Activated CD4-positive, alpha-beta T cell treated with anti-CD3 and anti-CD28 coated beads, Interleukin-2, amount 50 U/mL, for 4 hours (primary cell): ENCODE data around the gene EXOC4.

Source experiments
- DNase-seq, 2 experiments: peaks; one replicate each; pipeline ENCODE4 v3.0.0-alpha.2; 2020

Gene EXOC4

DNA sequence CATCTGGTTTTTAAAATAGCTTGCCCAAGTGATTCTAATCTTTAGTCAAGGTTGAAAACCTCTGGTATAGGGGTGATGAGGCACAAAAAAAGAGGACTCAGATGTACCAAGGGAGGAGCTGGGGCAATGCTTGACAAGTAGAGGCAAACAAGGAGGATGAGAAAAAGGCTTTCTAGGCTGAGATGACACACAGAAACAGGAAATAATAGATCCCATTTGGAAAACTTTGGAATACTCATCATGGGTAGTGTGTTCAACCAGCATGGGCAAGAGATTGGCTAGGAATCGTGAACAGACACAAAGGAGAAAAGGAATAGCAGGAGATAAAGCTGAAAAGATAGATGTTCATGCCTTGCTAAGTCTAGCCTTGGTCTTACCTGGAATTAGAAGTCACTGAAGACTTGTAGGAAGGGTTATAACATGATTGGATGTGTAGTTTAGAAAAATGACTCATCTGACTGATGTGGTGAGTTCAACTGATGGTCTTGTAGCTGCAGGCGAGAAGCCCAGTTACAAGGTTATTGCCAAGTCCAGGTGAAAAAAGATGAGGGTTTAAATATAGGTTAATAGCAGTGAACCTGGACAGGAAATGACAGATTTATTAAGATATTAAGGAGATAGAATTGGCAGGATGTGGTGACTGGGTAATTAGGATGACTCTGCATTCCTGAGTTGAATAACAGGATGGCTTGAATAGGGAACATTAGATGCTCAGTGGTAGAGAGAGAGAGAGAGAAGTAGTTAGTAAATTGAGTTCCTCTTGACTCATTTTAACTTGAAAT, 660.2 kb downstream of the EXOC4 start:
- no peak for DNase-seq

DNA sequence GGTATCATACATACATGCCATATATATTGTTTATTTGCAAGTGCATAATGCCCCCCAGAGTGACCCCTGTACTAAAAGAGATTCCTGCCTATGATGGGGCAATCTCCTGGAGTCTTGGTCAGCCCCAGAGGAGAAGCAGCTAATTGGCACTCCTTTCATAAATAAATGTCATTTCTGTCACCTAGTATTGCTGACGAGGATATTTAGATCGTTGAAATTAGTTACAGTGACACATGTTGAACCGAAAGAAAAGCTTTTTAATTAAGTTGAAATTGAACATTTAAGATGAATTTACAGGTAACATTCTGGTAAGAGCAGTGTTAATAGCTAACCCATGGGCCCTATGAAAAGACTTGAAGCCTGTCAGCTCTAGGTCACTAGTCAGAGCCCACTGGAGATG, 663.7 kb downstream of the EXOC4 start:
- DNase-seq: no peak

DNA sequence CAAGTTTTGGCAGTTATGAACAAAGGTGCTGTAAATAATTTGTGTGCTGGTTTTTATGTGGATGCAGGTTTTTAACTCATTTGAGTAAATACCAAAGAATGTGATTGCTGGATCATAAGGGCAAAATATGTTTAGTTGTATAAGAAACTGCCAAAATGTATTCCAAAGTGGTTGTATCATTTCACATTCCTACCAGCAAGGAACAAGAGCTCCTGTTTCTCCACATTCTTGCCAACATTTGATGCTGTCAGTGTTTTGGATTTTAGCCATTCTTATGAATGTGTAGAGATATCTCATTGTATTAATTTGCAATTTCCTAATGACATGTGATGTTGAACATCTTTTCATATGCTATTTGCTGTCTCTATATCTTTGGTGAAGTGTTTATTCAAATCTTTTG, 666.9 kb downstream of the EXOC4 start:
- DNase-seq: no peak

DNA sequence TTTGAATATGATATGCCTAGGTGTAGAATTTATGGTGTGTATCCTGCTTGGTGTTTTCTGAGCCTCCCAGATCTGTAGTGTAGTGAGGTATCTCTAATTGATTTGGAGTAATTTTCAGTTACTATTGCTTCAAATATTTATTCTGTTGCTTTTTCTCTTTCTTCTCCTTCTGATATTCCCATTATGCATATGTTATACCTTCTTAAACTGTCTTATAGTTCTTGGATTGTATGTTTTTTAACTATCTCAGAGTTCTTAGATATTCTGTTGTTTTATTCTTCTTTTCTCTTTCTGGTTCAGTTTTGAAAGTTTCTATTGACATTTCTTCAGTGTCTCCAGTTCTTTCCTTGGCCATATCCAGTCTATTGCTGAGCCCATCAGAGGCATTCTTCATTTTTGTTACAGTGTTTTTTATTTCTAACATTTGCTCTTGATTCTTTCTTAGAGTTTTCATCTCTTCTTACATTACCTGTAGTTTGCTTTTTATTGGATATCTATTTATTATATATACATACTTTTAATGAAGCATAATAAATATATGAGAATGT, 668.8 kb downstream of the EXOC4 start:
- no peak for DNase-seq

DNA sequence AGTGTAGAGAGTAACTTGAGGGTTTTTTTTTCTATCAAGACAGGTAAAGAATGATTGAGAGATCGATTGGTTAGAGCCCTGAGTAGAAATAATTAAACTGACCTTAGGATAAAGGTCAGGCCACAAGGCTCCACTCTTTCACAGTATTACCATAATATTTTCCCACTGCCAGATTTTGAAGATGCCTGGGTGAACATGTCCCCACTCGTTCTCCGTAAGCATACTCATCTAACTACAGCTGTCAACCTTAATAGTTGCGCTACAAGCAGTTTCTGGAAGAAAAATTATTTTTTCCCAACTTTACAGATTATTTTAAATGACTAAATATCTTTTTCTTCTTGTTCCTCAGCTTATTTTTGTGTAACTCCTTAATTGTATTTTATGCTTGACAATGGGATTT, 671.1 kb downstream of the EXOC4 start:
- DNase-seq: no peak

DNA sequence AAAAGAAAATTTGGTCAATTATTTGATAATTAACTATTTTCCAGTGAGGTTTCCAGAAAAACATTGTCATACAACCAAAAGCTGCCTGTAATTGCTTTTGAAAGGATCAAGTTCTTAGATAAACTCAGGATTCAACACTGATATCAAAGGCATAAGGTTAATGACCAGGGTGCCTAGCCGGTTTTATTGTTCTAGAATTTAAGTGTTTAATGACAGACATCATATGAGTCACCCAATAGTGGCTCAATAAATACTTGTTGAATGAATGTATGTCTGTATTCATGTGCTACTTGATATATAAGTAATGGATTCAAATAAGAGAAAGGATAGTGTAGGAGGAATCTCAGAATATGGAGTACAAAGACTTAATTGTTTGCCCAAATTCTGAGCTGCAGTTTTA, 678.2 kb downstream of the EXOC4 start:
- no peak for DNase-seq

DNA sequence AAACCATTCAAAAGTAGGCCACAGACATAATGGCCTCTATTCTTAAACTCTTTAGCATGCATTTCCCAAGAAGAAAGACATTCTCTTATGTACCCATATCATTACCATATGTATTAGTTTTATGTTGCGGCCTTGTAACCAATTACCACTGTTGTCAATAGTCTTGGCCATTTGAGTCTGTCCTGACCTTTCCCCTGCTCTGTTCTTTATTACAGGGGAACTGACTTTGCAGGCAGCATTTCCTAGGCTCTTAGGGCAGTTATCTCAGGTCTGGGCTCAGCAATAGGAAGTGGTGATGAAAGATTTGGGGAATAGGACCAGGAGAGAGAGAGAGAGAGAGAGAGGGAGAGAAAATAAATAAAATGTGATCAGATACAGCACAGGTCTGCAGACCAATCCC, 679.7 kb downstream of the EXOC4 start:
- DNase-seq: no peak

DNA sequence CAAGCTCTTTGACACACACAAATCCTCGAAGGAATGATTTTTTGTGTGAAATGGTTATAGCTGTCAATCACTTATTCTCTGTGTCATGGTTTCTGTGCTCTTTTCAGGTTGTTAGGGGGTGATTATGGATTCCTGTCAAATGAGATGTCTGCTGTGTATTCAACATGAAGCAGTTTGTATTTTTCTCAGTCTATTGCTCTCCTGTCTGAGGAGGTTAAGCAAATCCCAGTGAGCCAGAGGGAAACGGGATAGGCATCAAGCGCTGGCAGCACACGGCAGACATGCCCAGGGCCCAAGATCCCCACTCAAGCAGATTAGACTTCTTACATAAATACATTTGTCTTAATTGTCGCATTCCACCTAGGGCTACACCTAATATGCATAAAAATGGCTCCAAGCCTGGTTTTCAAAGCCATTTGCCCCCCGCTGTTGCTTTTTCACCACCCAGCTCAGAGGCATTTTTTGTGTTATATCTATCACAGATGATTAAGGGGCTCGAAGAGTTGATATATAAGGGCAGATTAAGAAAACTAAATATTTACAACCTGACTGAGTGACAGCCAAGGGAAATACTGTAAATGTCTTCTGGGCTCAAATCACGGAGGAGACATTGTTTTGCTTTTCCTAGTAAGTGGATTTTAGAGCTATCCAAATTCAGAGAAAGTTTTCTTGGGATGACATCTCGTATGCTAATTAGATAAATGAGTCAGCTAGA, 681.5 kb downstream of the EXOC4 start:
- DNase-seq: no peak

DNA sequence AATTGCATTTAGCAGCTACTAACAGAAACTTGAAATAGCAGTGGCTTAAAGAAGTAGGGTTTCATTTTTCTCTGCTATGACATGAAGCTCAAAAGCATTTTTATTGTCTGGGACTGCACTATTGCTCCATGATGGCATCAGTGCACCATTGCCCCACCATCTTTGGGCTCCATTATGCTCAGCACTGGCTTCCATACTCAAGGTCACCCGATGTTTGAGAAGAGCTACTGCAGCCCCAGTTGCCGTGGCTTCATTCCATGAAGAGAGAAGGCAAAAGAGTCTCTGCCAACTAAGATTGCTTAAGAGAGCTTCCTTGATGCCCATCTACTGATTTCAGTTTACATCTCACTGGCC, 682.1 kb downstream of the EXOC4 start:
- no peak for DNase-seq

DNA sequence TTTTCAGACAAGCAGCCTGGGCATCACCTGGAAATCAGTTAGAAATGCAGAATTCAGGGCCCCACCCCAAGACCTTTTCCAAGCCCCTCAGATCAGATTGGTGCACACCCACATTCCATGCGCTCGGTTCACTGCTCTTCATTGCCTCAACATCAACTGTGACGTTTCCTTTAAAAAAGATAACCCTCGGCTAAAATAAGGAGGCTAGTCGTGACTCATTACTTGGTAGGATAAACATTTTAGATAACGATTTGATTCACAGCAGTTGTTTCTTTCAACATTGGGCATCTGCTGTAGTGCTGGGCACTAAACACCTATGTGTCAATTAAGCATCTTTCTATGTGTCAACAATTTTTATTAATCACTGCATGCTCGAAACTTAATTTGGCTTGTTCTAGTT, 683.2 kb downstream of the EXOC4 start:
- no peak for DNase-seq

DNA sequence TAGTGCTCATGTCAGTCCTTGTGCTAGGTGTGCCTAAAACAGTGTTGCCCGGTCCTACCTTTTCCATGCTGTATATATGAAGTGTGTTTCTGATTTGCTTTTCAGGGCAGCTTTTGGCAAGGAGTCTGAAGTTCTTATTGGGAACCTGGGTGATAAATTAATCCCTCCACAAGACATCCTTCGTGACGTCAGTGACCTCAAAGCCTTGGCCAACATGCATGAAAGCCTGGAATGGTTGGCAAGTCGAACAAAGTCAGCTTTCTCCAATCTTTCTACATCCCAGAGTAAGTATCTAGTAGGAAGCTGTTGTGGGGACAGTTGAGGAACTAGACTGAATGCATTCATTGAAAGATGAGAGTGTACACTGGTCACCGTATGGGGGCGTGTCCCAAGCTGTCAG, 684.9 kb downstream of the EXOC4 start:
- no peak for DNase-seq

DNA sequence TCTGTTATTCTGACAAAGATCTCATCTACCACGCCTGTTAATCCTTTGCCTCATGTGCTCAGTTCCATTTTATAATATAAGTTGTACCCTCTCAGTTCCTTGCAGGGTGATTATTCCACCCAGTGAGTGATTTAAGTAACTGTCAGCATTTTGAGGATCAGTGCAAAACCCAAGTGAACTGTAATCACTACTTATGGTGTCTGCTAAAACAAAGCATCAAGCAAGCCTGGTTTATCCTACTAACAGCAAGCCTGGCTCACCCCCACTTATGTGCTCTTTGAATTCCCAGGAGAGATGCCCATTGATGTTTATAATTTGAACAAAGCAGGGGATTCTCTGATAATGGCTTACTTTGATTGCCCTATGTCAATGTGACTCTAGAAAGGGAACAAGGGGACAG, 687.5 kb downstream of the EXOC4 start:
- DNase-seq: no peak

DNA sequence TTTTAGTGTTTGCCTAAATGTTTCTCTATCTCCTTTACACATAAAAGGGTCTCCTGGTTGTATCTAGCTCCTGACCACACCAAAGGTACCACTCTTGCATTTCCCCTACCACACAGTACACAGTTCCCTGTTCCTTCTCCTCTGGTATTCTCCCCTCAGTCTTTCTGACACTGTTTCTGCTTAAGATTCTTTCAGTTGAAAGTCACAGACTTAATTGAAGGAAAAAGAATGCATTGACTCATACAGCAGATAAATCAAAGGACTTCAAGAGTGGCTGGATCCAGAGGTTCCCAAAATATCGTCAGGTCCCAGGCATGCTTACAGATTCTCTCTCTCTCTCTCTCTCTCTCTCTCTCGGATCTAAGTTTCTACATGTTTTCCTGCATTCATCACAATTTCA, 688.6 kb downstream of the EXOC4 start:
- DNase-seq: no peak

DNA sequence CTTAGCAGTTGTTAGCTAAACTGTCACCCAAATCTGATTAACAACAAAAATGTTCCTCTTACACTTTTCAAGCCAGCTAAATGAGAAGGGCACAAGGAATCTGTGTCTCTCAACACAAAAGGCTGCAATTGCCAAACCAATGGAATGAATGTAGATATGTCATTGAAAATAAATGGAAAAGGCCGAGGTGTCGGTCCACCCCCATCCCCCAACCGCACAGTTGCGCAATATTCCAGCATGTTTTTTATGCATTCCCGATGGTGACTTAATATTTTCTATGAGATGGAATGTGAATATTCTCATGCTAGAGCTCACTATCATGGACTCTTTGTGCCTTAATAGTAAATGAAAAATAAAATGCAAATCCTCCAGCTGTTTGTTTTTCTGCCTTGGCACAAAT, 692.6 kb downstream of the EXOC4 start:
- DNase-seq: no peak

DNA sequence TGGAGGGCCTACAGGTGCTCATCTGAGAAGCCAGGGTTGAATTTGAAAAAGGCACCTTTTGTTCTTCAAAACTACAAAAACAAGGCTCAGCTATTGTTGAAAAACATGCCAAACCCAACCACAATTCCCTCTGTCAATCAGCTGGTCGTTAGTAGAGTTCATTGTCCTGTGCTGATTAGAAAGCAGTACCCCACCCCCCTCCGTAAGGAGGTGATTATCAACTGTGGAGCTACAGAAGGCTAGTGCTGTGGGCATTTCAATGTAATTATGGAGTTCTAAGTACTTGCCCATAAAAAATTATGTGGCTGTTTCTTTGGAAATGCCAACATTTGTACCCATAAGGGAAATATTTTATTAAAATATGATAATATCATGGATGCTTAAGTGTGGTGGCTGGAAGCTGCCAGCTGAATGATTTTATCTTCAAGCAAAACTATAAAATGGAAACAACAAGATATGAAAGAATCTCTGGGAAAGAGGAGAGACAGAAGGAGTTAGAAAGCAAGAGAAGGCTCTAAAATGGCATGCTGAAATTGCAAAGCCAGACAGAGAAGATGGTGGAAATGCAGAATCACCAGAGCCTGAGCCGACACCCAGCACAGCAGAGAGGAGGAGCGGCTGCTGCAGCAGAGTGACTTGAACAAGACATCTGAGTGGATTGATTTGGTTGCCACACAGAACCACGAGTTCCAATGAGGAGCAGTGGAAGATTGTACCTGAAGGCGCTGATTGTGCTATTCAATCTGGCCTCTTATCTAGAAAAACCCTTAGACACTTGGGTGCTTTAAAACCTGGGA, 694.8 kb downstream of the EXOC4 start:
- DNase-seq: no peak

DNA sequence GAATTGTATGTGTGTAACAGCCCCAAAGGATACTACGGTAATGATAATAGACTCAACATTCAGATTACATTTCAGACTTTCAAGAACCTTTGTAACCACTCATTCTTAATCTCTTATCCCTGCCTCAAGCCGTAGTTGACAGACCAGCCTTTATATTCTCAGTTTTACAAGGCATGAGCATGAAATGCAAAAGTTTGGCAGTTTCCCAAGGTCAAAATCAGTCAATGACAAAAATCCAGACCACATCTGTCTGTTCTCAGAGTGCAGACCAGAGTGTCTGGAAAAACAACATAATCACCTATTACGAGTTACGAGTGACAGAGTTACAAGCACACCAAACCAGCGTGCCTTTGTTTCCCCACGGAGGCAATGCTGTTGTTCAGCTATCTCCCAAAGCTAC, 695.7 kb downstream of the EXOC4 start:
- DNase-seq: no peak

DNA sequence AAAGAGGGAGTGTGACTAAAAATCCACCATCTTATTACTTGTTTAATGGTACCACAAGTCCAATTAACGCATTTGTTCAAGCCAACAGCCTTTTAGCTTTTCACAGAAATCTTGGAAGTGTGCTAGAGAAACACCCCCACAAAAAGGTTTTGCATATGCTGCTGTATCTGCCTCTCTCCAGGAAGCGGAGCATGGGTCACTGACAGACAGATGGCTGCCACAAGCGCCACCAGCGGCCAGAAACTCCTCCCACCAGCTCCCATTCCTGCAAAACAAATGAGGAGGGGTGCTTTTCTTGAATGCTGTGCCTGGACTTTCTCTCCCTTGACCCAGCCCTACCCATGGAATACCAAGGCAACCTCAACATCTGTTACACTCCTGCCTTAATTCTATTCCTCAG, 698.0 kb downstream of the EXOC4 start:
- no peak for DNase-seq

DNA sequence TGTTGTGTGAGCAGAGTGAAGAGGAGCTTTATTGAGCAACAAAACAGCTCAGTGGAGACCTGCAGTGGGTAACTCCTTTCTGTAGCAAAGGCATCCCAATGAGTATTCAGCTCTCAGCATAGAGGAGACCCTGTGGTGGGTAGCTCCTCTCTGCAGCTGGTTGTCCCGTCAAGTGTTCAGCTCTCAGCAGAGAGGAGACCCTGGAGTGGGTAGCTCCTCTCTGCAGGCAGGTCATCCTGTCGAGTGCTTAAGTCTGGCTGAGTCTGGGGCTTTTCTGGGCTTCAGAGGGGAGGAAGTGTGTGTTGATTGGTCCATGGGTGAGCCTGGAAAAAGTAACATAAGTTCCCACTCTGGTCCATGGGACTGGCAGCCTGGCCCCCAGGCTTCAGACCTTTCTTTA, 702.3 kb downstream of the EXOC4 start:
- no peak for DNase-seq

DNA sequence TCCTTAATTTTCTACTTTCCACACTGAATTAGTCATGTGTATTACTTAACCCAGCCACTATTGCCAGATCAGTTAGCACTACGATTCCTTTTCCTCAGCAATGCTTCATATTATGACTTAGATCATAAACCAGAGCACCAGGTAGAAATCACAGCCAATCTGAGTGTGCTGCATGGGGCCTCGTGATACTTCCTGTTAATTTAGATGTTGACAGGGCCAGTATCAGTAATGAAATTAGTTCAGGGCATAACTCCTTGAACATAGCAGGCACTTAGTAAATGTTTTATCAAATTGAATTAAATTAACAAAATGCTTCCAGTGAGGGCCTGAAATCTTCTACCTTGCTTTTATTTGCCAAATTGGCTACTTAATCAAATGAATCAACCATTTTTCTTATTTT, 705.0 kb downstream of the EXOC4 start:
- DNase-seq: no peak

DNA sequence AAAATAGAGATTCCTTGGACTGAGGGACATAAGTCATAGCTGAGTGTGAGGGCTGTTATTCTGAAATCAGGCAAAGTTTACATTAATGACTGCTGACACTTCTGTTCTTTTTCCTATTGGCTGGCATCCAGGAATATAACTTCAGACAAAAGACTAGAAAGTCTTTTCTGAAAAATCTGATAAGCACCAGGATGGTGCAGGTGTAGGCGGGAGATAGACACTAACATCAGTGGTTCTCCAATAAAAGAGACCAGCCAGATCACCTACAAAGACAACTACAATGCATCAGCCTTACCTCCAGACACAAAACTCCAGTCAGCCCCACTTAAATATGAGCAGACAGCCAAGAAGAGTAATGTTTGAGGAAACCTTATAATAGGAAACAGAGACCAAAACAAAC, 705.9 kb downstream of the EXOC4 start:
- no peak for DNase-seq

DNA sequence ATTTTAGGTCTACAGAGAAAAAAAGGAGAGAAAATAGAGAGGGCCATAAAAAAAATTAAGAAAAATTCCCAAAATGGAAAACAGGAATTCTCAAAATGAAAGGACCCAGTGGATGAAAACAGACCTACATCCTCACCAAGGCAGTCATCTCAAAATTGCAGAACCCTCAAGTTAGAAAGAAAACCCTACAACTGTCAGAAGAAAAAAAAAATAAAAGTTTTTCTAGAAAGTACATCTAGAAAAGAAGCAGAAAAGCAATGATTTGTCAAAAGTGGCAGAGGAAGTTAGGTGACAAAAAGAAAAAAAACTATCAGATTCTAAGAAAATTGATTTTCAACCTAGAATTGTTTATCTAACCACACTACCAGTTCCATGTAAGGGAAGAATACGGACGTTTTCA, 706.6 kb downstream of the EXOC4 start:
- DNase-seq: no peak

DNA sequence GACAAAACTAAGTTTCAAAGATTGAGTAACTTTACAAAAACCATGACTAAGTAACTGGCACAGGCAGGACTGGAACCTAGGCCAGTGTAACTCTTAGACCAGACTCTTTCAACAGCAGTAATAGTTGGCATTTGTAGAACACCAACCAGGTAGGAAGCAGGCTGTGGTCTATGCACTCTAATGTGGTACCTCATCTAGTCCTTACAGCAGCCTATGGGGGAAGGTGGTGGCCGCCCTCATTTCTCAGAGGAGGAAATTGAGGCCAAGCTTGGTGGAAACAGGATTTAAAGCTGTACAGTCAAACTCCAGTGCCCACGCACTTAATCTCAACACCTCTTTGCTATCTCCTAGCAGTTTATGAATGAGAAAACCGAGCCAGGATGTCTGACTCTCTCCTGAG, 708.8 kb downstream of the EXOC4 start:
- DNase-seq: no peak

DNA sequence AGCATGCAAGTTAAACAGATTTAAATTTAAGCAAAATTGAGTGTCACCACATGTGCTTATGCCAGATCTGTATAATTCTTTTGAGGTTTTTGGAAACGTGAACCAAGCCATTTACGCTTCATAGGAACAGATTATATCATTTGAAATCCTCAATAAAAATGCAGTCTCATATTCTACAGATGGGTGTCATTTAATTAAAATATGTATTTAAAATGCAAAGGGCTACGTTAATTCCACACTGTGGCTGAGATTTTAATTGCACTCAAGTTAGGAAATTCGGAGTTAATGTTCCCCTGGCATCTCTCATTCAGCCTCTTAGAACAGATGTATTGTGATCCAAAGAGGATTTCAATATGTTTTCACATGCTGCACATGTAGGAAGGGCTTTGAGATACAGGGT, 709.8 kb downstream of the EXOC4 start:
- DNase-seq: no peak

DNA sequence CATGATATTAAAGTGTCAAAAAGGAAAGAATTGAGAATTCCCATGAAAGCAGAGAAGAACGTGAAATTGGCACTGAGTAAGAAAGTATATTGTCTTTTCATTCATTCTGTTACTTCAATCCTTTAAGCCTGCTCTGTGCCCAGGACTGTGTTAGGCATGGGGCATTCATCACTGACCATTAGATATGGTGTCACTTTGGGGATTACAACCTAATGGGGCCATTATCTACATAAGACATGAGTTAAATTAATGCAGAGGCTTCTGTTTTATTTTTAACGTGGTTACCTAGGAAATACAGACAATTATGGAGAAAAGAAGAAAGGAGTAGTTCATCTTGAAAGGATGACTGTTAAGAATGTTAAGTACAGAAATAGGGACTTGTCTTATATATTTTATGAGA, 710.8 kb downstream of the EXOC4 start:
- no peak for DNase-seq
